Measurements from ENCODE around the gene CCND1.

The CCND1 gene

GRCh38 chr11:69630424-69630823 lies 10.5 kb upstream of the CCND1 start:
- DNase-seq (ENCODE audit: insufficient read length, low spot score) (no peak), FAIRE-seq (no peak)
- TF ChIP-seq POLR2A (IDR thresholded peaks at IDR 0.05; ENCODE audit: low read depth, low read length) (no peak), PAX5 (IDR thresholded peaks at IDR 0.05; ENCODE audit: insufficient read depth, low read length, severe bottlenecking) (no peak), SPI1 (IDR thresholded peaks at IDR 0.05; ENCODE audit: low read depth, low read length) (no peak), POU2F2 (IDR thresholded peaks at IDR 0.05; ENCODE audit: low read depth, low read length) (no peak), TAF1 (IDR thresholded peaks at IDR 0.05; ENCODE audit: low read depth, low read length) (no peak), POLR2AphosphoS5 (IDR thresholded peaks at IDR 0.05; ENCODE audit: low read depth, low read length) (no peak)

GRCh38 chr11:69632900-69633299 lies 8.1 kb upstream of the CCND1 start:
- no peak for FAIRE-seq
- TF ChIP-seq POLR2A (IDR thresholded peaks at IDR 0.05; ENCODE audit: low read depth, low read length): no peak
- DNase-seq (ENCODE audit: insufficient read length, low spot score): no peak

- no peak for FAIRE-seq
- TF ChIP-seq PAX5 (IDR thresholded peaks at IDR 0.05; ENCODE audit: insufficient read depth, low read length, severe bottlenecking): no peak
- TF ChIP-seq TAF1 (IDR thresholded peaks at IDR 0.05; ENCODE audit: low read depth, low read length): no peak
- no peak for TF ChIP-seq POU2F2 (IDR thresholded peaks at IDR 0.05; ENCODE audit: low read depth, low read length)
- TF ChIP-seq POLR2A (IDR thresholded peaks at IDR 0.05; ENCODE audit: low read depth, low read length): no peak
- TF ChIP-seq POLR2AphosphoS5 (IDR thresholded peaks at IDR 0.05; ENCODE audit: low read depth, low read length): no peak
- no peak for TF ChIP-seq SPI1 (IDR thresholded peaks at IDR 0.05; ENCODE audit: low read depth, low read length)
- no peak for DNase-seq (ENCODE audit: insufficient read length, low spot score)
These were observed 6.9 kb upstream of the CCND1 start for GRCh38 chr11:69634069-69634468.

GRCh38 chr11:69634590-69634989 lies 6.4 kb upstream of the CCND1 start:
- TF ChIP-seq POU2F2 (IDR thresholded peaks at IDR 0.05; ENCODE audit: low read depth, low read length) (no peak), TAF1 (IDR thresholded peaks at IDR 0.05; ENCODE audit: low read depth, low read length) (no peak), POLR2A (IDR thresholded peaks at IDR 0.05; ENCODE audit: low read depth, low read length) (no peak), SPI1 (IDR thresholded peaks at IDR 0.05; ENCODE audit: low read depth, low read length) (no peak)
- DNase-seq (ENCODE audit: insufficient read length, low spot score) (no peak), FAIRE-seq (no peak)

- TF ChIP-seq PAX5 (IDR thresholded peaks at IDR 0.05; ENCODE audit: insufficient read depth, low read length, severe bottlenecking) (no peak), POLR2AphosphoS5 (IDR thresholded peaks at IDR 0.05; ENCODE audit: low read depth, low read length) (no peak), POLR2A (IDR thresholded peaks at IDR 0.05; ENCODE audit: low read depth, low read length) (no peak), SPI1 (IDR thresholded peaks at IDR 0.05; ENCODE audit: low read depth, low read length) (no peak), TAF1 (IDR thresholded peaks at IDR 0.05; ENCODE audit: low read depth, low read length) (no peak), POU2F2 (IDR thresholded peaks at IDR 0.05; ENCODE audit: low read depth, low read length) (no peak)
- no peak for DNase-seq (ENCODE audit: insufficient read length, low spot score)
These were observed 5.8 kb upstream of the CCND1 start for GRCh38 chr11:69635195-69635594.

GRCh38 chr11:69635804-69636511 lies 5.0 kb upstream of the CCND1 start:
- FAIRE-seq (no peak), DNase-seq (ENCODE audit: insufficient read length, low spot score) (no peak)
- TF ChIP-seq SPI1 (IDR thresholded peaks at IDR 0.05; ENCODE audit: low read depth, low read length): no peak
- TF ChIP-seq POU2F2 (IDR thresholded peaks at IDR 0.05; ENCODE audit: low read depth, low read length): no peak
- no peak for TF ChIP-seq TAF1 (IDR thresholded peaks at IDR 0.05; ENCODE audit: low read depth, low read length)
- no peak for TF ChIP-seq POLR2AphosphoS5 (IDR thresholded peaks at IDR 0.05; ENCODE audit: low read depth, low read length)
- no peak for TF ChIP-seq POLR2A (IDR thresholded peaks at IDR 0.05; ENCODE audit: low read depth, low read length)
- TF ChIP-seq PAX5 (IDR thresholded peaks at IDR 0.05; ENCODE audit: insufficient read depth, low read length, severe bottlenecking): no peak

More at GRCh38 chr11:69635195-69635594, 5.8 kb upstream of the CCND1 start:
- FAIRE-seq: no peak

GRCh38 chr11:69636512-69637197 lies 4.3 kb upstream of the CCND1 start:
- FAIRE-seq: no peak
- DNase-seq (ENCODE audit: insufficient read length, low spot score): no peak
- no peak for TF ChIP-seq POLR2A (IDR thresholded peaks at IDR 0.05; ENCODE audit: low read depth, low read length)
- no peak for TF ChIP-seq SPI1 (IDR thresholded peaks at IDR 0.05; ENCODE audit: low read depth, low read length)
- TF ChIP-seq POU2F2 (IDR thresholded peaks at IDR 0.05; ENCODE audit: low read depth, low read length): no peak

GRCh38 chr11:69637198-69637940 lies 3.6 kb upstream of the CCND1 start:
- DNase-seq (ENCODE audit: insufficient read length, low spot score): no peak
- no peak for FAIRE-seq
- TF ChIP-seq POLR2A (IDR thresholded peaks at IDR 0.05; ENCODE audit: low read depth, low read length) (no peak), PAX5 (IDR thresholded peaks at IDR 0.05; ENCODE audit: insufficient read depth, low read length, severe bottlenecking) (no peak), POU2F2 (IDR thresholded peaks at IDR 0.05; ENCODE audit: low read depth, low read length) (no peak), POLR2AphosphoS5 (IDR thresholded peaks at IDR 0.05; ENCODE audit: low read depth, low read length) (no peak), SPI1 (IDR thresholded peaks at IDR 0.05; ENCODE audit: low read depth, low read length) (no peak), TAF1 (IDR thresholded peaks at IDR 0.05; ENCODE audit: low read depth, low read length) (no peak)

- no peak for DNase-seq (ENCODE audit: insufficient read length, low spot score)
These were observed 2.8 kb upstream of the CCND1 start for GRCh38 chr11:69637941-69638871.

More at GRCh38 chr11:69637941-69638871, 2.8 kb upstream of the CCND1 start:
- FAIRE-seq: no peak
- TF ChIP-seq POU2F2 (IDR thresholded peaks at IDR 0.05; ENCODE audit: low read depth, low read length): no peak
- TF ChIP-seq POLR2AphosphoS5 (IDR thresholded peaks at IDR 0.05; ENCODE audit: low read depth, low read length): no peak
- TF ChIP-seq SPI1 (IDR thresholded peaks at IDR 0.05; ENCODE audit: low read depth, low read length): no peak
- no peak for TF ChIP-seq PAX5 (IDR thresholded peaks at IDR 0.05; ENCODE audit: insufficient read depth, low read length, severe bottlenecking)
- TF ChIP-seq TAF1 (IDR thresholded peaks at IDR 0.05; ENCODE audit: low read depth, low read length): no peak
- no peak for TF ChIP-seq POLR2A (IDR thresholded peaks at IDR 0.05; ENCODE audit: low read depth, low read length)

Data from GM12891 (cell line).